ENCODE measurements around the gene MTCL1.

MTCL1 gene

GRCh38 chr18:8833480-8833879 is 128.1 kb downstream of the MTCL1 start:
- DNase-seq (ENCODE audit: low read depth): no peak
- Histone ChIP-seq H3K36me3 (ENCODE audit: control insufficient read depth, insufficient read depth, low read length, severe bottlenecking) (no peaks in the 10 kb centered on the region), H3K27me3 (replicated peaks; ENCODE audit: control insufficient read depth, insufficient read depth, low read length) (no peaks in the 10 kb centered on the region), H3K4me3 (ENCODE audit: low read length) (no peak overlapping the region), H3K9ac (ENCODE audit: low read length) (no peak overlapping the region), H3K9me3 (ENCODE audit: control insufficient read depth, low read length) (peaks cover 5% of the 10 kb centered on the region), H3K4me1 (ENCODE audit: control insufficient read depth, insufficient read depth, low read length) (peaks cover 16% of the 10 kb centered on the region)

DNA sequence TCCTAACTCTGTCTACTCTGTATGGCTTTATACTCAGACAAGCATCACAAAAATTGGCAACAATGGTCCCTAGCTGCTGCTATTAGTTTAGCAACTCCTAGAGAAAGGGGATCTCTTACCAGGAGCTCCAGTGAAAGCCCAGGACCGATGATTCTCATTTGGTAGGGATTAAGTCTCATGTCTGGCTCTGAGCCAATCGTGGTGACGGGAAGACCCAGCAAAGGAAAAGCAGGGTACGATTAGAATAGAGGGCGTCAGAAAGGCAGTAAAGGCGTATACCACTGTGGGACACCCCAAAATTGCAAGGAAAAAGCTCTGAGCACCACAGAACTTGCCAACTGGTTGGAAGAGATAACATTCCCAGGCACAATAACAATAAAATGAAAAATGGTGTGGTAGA is 129.5 kb downstream of the MTCL1 start:
- DNase-seq (ENCODE audit: low read depth): no peak
- Histone ChIP-seq H3K9ac (ENCODE audit: low read length) (no peak overlapping the region), H3K36me3 (ENCODE audit: control insufficient read depth, insufficient read depth, low read length, severe bottlenecking) (no peaks in the 10 kb centered on the region), H3K27me3 (replicated peaks; ENCODE audit: control insufficient read depth, insufficient read depth, low read length) (no peaks in the 10 kb centered on the region), H3K9me3 (ENCODE audit: control insufficient read depth, low read length) (peaks cover 5% of the 10 kb centered on the region), H3K4me1 (ENCODE audit: control insufficient read depth, insufficient read depth, low read length) (peaks cover 14% of the 10 kb centered on the region), H3K4me3 (ENCODE audit: low read length) (no peak overlapping the region)

DNA sequence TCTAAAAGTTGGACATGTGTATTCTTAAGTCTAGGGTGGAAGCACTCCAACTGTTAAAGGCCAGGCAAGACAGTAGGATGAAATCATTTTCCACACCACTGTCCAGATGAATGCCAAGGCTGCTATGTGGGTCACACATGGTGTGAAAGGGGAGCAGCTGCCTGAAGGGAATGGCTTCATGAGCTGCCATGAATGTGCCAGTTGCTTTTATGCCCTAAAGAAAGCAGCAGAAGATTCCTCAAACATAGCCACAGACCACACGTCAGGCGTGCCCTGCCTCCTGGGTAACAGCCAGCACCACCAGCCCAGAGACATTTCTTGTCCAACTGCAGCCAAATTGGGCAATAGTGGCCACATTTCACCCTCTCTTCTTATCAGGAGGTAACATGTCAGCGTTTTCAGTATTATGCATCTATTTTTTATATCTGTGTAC is 130.2 kb downstream of the MTCL1 start:
- peak; percentile 67 for DNase-seq (ENCODE audit: low read depth)
- Histone ChIP-seq H3K4me3 (ENCODE audit: low read length) (peak overlapping the region; percentile 21), H3K36me3 (ENCODE audit: control insufficient read depth, insufficient read depth, low read length, severe bottlenecking) (no peaks in the 10 kb centered on the region), H3K27me3 (replicated peaks; ENCODE audit: control insufficient read depth, insufficient read depth, low read length) (no peaks in the 10 kb centered on the region), H3K9ac (ENCODE audit: low read length) (no peak overlapping the region), H3K4me1 (ENCODE audit: control insufficient read depth, insufficient read depth, low read length) (peaks cover 14% of the 10 kb centered on the region), H3K9me3 (ENCODE audit: control insufficient read depth, low read length) (peaks cover 5% of the 10 kb centered on the region)

DNA sequence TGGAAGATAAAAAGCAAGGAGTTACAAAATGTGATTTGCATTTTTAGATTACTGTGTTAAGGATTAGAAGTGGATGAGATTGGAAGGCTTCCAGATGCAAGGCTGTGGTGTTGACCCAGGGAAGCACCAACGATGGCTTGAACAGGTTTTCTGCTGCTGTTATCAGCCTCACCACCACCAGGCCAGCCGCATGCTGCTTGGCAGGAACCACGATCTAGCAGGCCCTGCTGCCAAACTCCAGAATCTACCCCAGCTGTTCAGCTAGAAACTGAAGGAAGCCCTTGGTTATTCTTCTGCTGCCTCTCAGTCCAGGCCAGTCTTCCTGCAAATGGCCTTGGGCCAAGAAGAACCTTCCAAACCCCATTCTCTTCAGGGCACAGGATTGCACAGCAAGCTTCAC is 133.9 kb downstream of the MTCL1 start:
- no peak for DNase-seq (ENCODE audit: low read depth)
- no peaks in the 10 kb centered on the region for H3K27me3 ChIP-seq (replicated peaks; ENCODE audit: control insufficient read depth, insufficient read depth, low read length)
- peaks cover 14% of the 10 kb centered on the region for H3K4me1 ChIP-seq (ENCODE audit: control insufficient read depth, insufficient read depth, low read length)
- no peak overlapping the region for H3K9ac ChIP-seq (ENCODE audit: low read length)
- H3K4me3 ChIP-seq (ENCODE audit: low read length): no peak overlapping the region
- no peaks in the 10 kb centered on the region for H3K36me3 ChIP-seq (ENCODE audit: control insufficient read depth, insufficient read depth, low read length, severe bottlenecking)
- peaks cover 5% of the 10 kb centered on the region for H3K9me3 ChIP-seq (ENCODE audit: control insufficient read depth, low read length)

DNA sequence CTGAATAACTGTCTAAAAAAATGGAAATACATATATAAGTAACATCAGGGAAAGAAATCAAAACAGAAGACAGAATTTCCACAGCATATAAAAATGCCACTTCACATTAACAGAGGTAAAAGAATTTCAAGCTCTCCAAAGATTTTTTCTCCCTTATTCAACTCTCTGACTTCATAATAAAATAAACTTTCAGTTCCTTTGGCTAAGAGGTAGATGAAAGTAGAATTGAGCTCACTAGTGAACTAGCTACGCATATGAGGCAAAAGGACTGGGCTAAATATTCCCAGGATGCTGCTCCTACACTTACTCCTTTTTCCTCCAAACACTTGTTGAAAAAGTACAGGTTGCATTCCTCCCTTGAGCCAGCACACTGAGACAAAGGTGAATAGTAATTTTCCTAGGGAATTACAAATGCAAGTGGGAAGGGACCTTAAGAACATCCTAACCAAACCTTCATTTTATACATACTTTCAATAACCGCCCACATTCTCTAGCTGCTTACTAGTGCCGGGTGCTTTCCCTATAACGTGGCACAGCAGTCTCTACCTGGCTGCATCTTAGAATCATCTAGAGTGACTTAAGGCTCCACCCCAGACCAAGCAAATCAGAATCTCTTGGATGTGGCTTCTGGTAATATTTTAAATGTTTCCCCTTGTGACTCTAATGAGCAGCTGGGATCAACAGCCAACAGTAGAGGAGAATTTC is 136.6 kb downstream of the MTCL1 start:
- Histone ChIP-seq H3K4me1 (ENCODE audit: control insufficient read depth, insufficient read depth, low read length) (peaks cover 3% of the 10 kb centered on the region), H3K27me3 (replicated peaks; ENCODE audit: control insufficient read depth, insufficient read depth, low read length) (no peaks in the 10 kb centered on the region), H3K4me3 (ENCODE audit: low read length) (no peak overlapping the region), H3K9me3 (ENCODE audit: control insufficient read depth, low read length) (peaks cover 4% of the 10 kb centered on the region), H3K9ac (ENCODE audit: low read length) (no peak overlapping the region), H3K36me3 (ENCODE audit: control insufficient read depth, insufficient read depth, low read length, severe bottlenecking) (no peaks in the 10 kb centered on the region)
- DNase-seq (ENCODE audit: low read depth): peak; percentile 21

- DNase-seq (ENCODE audit: low read depth): no peak
- Histone ChIP-seq H3K9ac (ENCODE audit: low read length) (no peak overlapping the region), H3K27me3 (replicated peaks; ENCODE audit: control insufficient read depth, insufficient read depth, low read length) (no peaks in the 10 kb centered on the region), H3K4me3 (ENCODE audit: low read length) (no peak overlapping the region), H3K4me1 (ENCODE audit: control insufficient read depth, insufficient read depth, low read length) (peaks cover 9% of the 10 kb centered on the region), H3K36me3 (ENCODE audit: control insufficient read depth, insufficient read depth, low read length, severe bottlenecking) (no peaks in the 10 kb centered on the region), H3K9me3 (ENCODE audit: control insufficient read depth, low read length) (no peaks in the 10 kb centered on the region)
Measured at GRCh38 chr18:8842506-8842905, 137.2 kb downstream of the MTCL1 start.

GRCh38 chr18:8843005-8843404 is 137.6 kb downstream of the MTCL1 start:
- Histone ChIP-seq H3K9ac (ENCODE audit: low read length) (no peak overlapping the region), H3K9me3 (ENCODE audit: control insufficient read depth, low read length) (no peaks in the 10 kb centered on the region), H3K4me3 (ENCODE audit: low read length) (no peak overlapping the region), H3K36me3 (ENCODE audit: control insufficient read depth, insufficient read depth, low read length, severe bottlenecking) (no peaks in the 10 kb centered on the region), H3K27me3 (replicated peaks; ENCODE audit: control insufficient read depth, insufficient read depth, low read length) (no peaks in the 10 kb centered on the region), H3K4me1 (ENCODE audit: control insufficient read depth, insufficient read depth, low read length) (peaks cover 14% of the 10 kb centered on the region)
- DNase-seq (ENCODE audit: low read depth): no peak

- Histone ChIP-seq H3K9me3 (ENCODE audit: control insufficient read depth, low read length) (no peaks in the 10 kb centered on the region), H3K4me1 (ENCODE audit: control insufficient read depth, insufficient read depth, low read length) (peaks cover 22% of the 10 kb centered on the region), H3K27me3 (replicated peaks; ENCODE audit: control insufficient read depth, insufficient read depth, low read length) (no peaks in the 10 kb centered on the region), H3K4me3 (ENCODE audit: low read length) (no peak overlapping the region), H3K36me3 (ENCODE audit: control insufficient read depth, insufficient read depth, low read length, severe bottlenecking) (no peaks in the 10 kb centered on the region), H3K9ac (ENCODE audit: low read length) (no peak overlapping the region)
- no peak for DNase-seq (ENCODE audit: low read depth)
Measured at GRCh38 chr18:8844721-8845148, 139.4 kb downstream of the MTCL1 start.

- no peak overlapping the region for H3K4me3 ChIP-seq (ENCODE audit: low read length)
- H3K9me3 ChIP-seq (ENCODE audit: control insufficient read depth, low read length): no peaks in the 10 kb centered on the region
- H3K9ac ChIP-seq (ENCODE audit: low read length): no peak overlapping the region
- no peaks in the 10 kb centered on the region for H3K27me3 ChIP-seq (replicated peaks; ENCODE audit: control insufficient read depth, insufficient read depth, low read length)
- H3K36me3 ChIP-seq (ENCODE audit: control insufficient read depth, insufficient read depth, low read length, severe bottlenecking): no peaks in the 10 kb centered on the region
- peaks cover 22% of the 10 kb centered on the region for H3K4me1 ChIP-seq (ENCODE audit: control insufficient read depth, insufficient read depth, low read length)
- no peak for DNase-seq (ENCODE audit: low read depth)
Measured at GRCh38 chr18:8845506-8845905, 140.2 kb downstream of the MTCL1 start.

DNA sequence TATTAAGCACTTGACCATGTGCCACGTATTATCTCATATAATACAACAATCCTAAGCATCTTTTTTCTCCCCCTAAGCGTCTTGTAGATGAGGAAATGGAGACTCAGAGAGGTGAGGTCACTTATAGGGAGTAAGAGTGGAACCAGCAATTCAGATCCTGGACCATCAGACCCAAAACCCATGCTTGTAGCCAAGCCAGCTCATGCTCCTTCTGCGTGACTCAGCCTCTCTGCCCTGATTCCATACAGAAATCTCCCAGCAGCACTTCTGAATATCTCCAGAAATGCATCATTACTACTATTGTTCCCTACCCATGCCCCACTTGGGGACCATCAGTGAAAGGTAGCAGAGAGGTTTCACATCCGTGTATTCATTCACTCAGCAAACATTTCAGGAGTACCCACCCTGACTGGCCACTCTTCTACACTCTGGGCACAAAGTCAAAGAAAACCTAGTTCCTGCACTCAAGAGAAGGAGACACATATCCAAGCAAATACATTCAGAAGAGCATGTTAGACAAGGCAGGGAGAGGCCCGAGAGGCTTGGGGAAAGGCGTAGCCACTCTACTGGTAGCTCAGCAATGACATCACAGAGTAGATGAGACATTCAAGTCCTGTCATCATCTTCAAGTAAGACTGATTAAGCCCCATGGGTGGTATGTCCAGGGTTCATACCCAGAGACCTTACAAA is 141.9 kb downstream of the MTCL1 start:
- DNase-seq (ENCODE audit: low read depth): no peak
- H3K4me3 ChIP-seq (ENCODE audit: low read length): peak overlapping the region; percentile 30
- H3K36me3 ChIP-seq (ENCODE audit: control insufficient read depth, insufficient read depth, low read length, severe bottlenecking): no peaks in the 10 kb centered on the region
- H3K27me3 ChIP-seq (replicated peaks; ENCODE audit: control insufficient read depth, insufficient read depth, low read length): no peaks in the 10 kb centered on the region
- no peak overlapping the region for H3K9ac ChIP-seq (ENCODE audit: low read length)
- H3K4me1 ChIP-seq (ENCODE audit: control insufficient read depth, insufficient read depth, low read length): peaks cover 22% of the 10 kb centered on the region
- no peaks in the 10 kb centered on the region for H3K9me3 ChIP-seq (ENCODE audit: control insufficient read depth, low read length)

GRCh38 chr18:8847900-8848299 is 142.5 kb downstream of the MTCL1 start:
- no peaks in the 10 kb centered on the region for H3K9me3 ChIP-seq (ENCODE audit: control insufficient read depth, low read length)
- DNase-seq (ENCODE audit: low read depth): peak; percentile 26

More at GRCh38 chr18:8847900-8848299, 142.5 kb downstream of the MTCL1 start:
- Histone ChIP-seq H3K9ac (ENCODE audit: low read length) (no peak overlapping the region), H3K27me3 (replicated peaks; ENCODE audit: control insufficient read depth, insufficient read depth, low read length) (no peaks in the 10 kb centered on the region), H3K4me3 (ENCODE audit: low read length) (peak overlapping the region; percentile 30), H3K4me1 (ENCODE audit: control insufficient read depth, insufficient read depth, low read length) (peaks cover 22% of the 10 kb centered on the region), H3K36me3 (ENCODE audit: control insufficient read depth, insufficient read depth, low read length, severe bottlenecking) (no peaks in the 10 kb centered on the region)
